NCI-H2171 (cell line): ENCODE results near the gene TCP11L1.
"Not testable (repeated sequence)": the region's sequence is repeated elsewhere in the genome, so short reads cannot be mapped to it uniquely, and the experiment has no call there.

Source experiments
- DNase-seq: peaks from one replicate; lab custom pipeline; 2025; lab: John Stamatoyannopoulos, UW

The TCP11L1 gene

GRCh38 chr11:33067294-33067693 is 27.9 kb downstream of the TCP11L1 start:
- DNase-seq = no peak

GRCh38 chr11:33068611-33069340 is 29.4 kb downstream of the TCP11L1 start:
- no peak for DNase-seq

- no peak for DNase-seq
Measured at GRCh38 chr11:33072465-33072864, 33.1 kb downstream of the TCP11L1 start.

GRCh38 chr11:33083918-33084317 is 44.5 kb downstream of the TCP11L1 start:
- no peak for DNase-seq

- no peak for DNase-seq
Measured at GRCh38 chr11:33086017-33086416, 46.6 kb downstream of the TCP11L1 start.

GRCh38 chr11:33089776-33090175 is 50.4 kb downstream of the TCP11L1 start:
- DNase-seq = no peak

GRCh38 chr11:33094157-33094556 is 54.8 kb downstream of the TCP11L1 start:
- no peak for DNase-seq

GRCh38 chr11:33103836-33104235 is 64.5 kb downstream of the TCP11L1 start:
- no peak for DNase-seq

GRCh38 chr11:33109294-33109895 is 70.0 kb downstream of the TCP11L1 start:
- no peak for DNase-seq

GRCh38 chr11:33110083-33110482 is 70.7 kb downstream of the TCP11L1 start:
- DNase-seq = peak; percentile 26

- DNase-seq = no peak
Measured at GRCh38 chr11:33116535-33116934, 77.2 kb downstream of the TCP11L1 start.

GRCh38 chr11:33122696-33123095 is 83.3 kb downstream of the TCP11L1 start:
- DNase-seq = not testable (repeated sequence)
